ENCODE results near the gene PTPRG.

The PTPRG gene

DNA sequence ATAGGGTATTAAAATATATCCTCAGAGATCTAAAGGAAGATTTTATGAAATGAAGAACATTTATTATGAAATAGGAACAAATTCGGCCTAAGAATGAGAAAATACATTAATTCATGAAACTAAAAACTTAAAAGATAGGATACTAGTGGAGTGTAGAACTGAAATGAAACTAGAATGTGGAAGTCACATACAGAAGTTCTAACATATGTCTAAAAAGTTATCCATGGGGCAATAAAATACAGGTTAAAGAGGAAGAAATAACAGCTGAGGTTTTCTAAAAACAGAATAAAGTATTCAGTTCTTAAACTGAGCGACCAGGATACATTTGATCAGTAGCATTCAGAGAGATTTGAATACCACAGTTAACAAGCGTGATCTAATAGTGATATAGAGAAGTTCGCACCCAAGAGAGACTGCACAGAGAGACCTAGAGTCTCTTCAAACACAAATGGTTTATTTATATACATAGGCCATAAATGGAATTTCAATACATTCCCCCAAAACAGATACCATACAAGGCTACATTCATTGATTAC lies 726.1 kb downstream of the PTPRG start:
- TF ChIP-seq, protein P1, sequence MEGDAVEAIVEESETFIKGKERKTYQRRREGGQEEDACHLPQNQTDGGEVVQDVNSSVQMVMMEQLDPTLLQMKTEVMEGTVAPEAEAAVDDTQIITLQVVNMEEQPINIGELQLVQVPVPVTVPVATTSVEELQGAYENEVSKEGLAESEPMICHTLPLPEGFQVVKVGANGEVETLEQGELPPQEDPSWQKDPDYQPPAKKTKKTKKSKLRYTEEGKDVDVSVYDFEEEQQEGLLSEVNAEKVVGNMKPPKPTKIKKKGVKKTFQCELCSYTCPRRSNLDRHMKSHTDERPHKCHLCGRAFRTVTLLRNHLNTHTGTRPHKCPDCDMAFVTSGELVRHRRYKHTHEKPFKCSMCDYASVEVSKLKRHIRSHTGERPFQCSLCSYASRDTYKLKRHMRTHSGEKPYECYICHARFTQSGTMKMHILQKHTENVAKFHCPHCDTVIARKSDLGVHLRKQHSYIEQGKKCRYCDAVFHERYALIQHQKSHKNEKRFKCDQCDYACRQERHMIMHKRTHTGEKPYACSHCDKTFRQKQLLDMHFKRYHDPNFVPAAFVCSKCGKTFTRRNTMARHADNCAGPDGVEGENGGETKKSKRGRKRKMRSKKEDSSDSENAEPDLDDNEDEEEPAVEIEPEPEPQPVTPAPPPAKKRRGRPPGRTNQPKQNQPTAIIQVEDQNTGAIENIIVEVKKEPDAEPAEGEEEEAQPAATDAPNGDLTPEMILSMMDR (IDR thresholded peaks at IDR 0.05; ENCODE audit: low read depth, low read length): no peak
- no peak for TF ChIP-seq EZH2phosphoT487 (IDR thresholded peaks at IDR 0.05; ENCODE audit: low read depth)
- peak overlapping the region; percentile 61 for H3K4me2 ChIP-seq (ENCODE audit: low read length)

DNA sequence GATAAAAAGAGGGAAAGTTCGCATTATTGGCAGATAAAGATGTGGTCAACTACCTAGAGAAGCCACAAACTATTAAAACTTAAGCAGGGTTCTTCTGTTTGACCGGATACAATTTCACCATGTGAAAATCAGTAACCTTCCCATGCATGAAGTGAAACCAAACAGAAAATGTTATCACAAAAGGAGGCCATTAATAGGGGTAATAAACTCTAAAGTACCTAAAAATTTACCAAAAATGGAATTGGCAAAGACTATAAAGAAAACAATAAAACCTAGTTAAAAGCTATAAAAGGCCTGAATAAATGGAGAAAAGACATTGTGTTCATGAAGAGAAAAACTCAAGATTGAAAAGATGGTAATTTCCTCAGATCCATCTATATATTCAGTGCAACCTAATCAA lies 728.6 kb downstream of the PTPRG start:
- no peaks in the 10 kb centered on the region for H3K9me3 ChIP-seq (ENCODE audit: insufficient read depth, low read length)
- H4K20me1 ChIP-seq (ENCODE audit: insufficient read depth, low read length): no peaks in the 10 kb centered on the region
- H3K27me3 ChIP-seq (ENCODE audit: low read depth, low read length): no peaks in the 10 kb centered on the region
- H3K4me1 ChIP-seq (ENCODE audit: low read length): peaks cover 29% of the 10 kb centered on the region
- H3K27ac ChIP-seq (ENCODE audit: low read length): no peak overlapping the region
- TF ChIP-seq, protein P1 (IDR thresholded peaks at IDR 0.05; ENCODE audit: low read depth, low read length): no peak
- no peak for TF ChIP-seq EZH2phosphoT487 (IDR thresholded peaks at IDR 0.05; ENCODE audit: low read depth)
- no peak overlapping the region for H3K4me2 ChIP-seq (ENCODE audit: low read length)
- no peak overlapping the region for H3K9ac ChIP-seq (ENCODE audit: low read length)
- H3K36me3 ChIP-seq (replicated peaks; ENCODE audit: low read depth, low read length): peaks cover 4% of the 10 kb centered on the region
- H2AFZ ChIP-seq (ENCODE audit: low read depth, low read length): no peak overlapping the region
- H3K79me2 ChIP-seq (ENCODE audit: low read length): no peaks in the 10 kb centered on the region
- H3K4me3 ChIP-seq (ENCODE audit: low read length): no peak overlapping the region

More for the DNA sequence above, 726.1 kb downstream of the PTPRG start:
- Histone ChIP-seq H2AFZ (ENCODE audit: low read depth, low read length) (no peak overlapping the region), H3K4me3 (ENCODE audit: low read length) (peak overlapping the region; percentile 30), H3K36me3 (replicated peaks; ENCODE audit: low read depth, low read length) (peaks cover 4% of the 10 kb centered on the region), H3K9me3 (ENCODE audit: insufficient read depth, low read length) (no peaks in the 10 kb centered on the region), H3K9ac (ENCODE audit: low read length) (peak overlapping the region; percentile 14; the same call in 1 of the 2 replicates), H3K27ac (ENCODE audit: low read length) (peak overlapping the region; percentile 73), H3K27me3 (ENCODE audit: low read depth, low read length) (no peaks in the 10 kb centered on the region), H3K79me2 (ENCODE audit: low read length) (no peaks in the 10 kb centered on the region), H4K20me1 (ENCODE audit: insufficient read depth, low read length) (no peaks in the 10 kb centered on the region), H3K4me1 (ENCODE audit: low read length) (peaks cover 41% of the 10 kb centered on the region)

DNA sequence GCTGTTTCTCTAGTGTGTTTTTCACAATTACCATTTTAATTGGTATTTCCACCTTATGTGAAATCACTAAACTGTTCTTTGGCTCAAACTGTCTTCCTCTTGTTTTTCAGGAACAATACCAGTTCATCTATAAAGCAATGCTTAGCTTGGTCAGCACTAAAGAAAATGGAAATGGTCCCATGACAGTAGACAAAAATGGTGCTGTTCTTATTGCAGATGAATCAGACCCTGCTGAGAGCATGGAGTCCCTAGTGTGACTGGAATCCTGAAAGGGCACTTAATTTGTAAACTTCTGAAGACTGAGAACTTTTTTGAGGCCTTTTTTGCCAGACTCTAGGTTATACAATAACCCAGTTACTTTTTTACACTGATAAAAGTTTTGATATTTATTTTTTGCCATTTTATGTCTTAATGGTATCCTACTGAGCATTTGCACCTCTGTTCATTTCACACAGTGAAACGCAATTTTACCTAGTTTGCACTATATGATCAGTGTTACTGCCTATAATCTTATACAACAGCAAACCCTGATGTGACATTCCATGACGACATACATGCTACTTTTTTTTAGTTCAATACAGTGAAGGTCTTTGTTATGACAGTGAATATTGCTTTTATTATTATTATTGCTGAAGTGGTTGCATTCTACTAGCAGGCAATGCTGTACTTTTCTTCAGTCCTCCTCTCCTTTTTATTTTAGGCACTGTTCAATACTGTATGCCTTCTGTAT lies 731.8 kb downstream of the PTPRG start:
- Histone ChIP-seq H3K9me3 (ENCODE audit: insufficient read depth, low read length) (no peaks in the 10 kb centered on the region), H2AFZ (ENCODE audit: low read depth, low read length) (no peak overlapping the region), H3K4me2 (ENCODE audit: low read length) (no peak overlapping the region), H4K20me1 (ENCODE audit: insufficient read depth, low read length) (no peaks in the 10 kb centered on the region), H3K4me3 (ENCODE audit: low read length) (no peak overlapping the region), H3K27ac (ENCODE audit: low read length) (no peak overlapping the region), H3K79me2 (ENCODE audit: low read length) (no peaks in the 10 kb centered on the region), H3K4me1 (ENCODE audit: low read length) (peaks cover 1% of the 10 kb centered on the region), H3K9ac (ENCODE audit: low read length) (no peak overlapping the region), H3K36me3 (replicated peaks; ENCODE audit: low read depth, low read length) (peaks cover 2% of the 10 kb centered on the region), H3K27me3 (ENCODE audit: low read depth, low read length) (no peaks in the 10 kb centered on the region)
- TF ChIP-seq EZH2phosphoT487 (IDR thresholded peaks at IDR 0.05; ENCODE audit: low read depth): no peak
- TF ChIP-seq, protein P1 (IDR thresholded peaks at IDR 0.05; ENCODE audit: low read depth, low read length): no peak

DNA sequence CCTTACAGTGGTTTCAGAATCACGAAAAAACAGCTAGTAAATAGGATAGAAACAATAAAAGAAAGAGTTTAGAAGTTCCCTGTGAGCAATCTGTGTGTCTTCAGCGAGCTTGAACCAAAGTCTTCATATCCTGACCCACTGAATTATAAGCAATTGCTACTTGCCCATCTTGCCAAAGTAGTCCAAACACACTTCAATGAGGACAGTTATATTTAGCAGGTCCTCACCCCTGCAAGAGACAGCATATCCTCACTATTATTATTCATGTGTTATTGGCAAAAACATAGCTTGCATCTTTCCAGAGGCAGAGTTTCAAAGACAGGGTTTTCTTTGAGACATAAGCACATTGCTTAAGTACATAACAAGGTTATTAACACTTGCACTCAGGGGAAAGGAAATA lies 734.2 kb downstream of the PTPRG start:
- H3K4me1 ChIP-seq (ENCODE audit: low read length): no peaks in the 10 kb centered on the region
- H4K20me1 ChIP-seq (ENCODE audit: insufficient read depth, low read length): no peaks in the 10 kb centered on the region
- TF ChIP-seq, protein P1 (IDR thresholded peaks at IDR 0.05; ENCODE audit: low read depth, low read length): no peak
- TF ChIP-seq EZH2phosphoT487 (IDR thresholded peaks at IDR 0.05; ENCODE audit: low read depth): no peak
- H3K4me2 ChIP-seq (ENCODE audit: low read length): no peak overlapping the region
- no peak overlapping the region for H3K4me3 ChIP-seq (ENCODE audit: low read length)
- H3K79me2 ChIP-seq (ENCODE audit: low read length): no peaks in the 10 kb centered on the region
- H3K27ac ChIP-seq (ENCODE audit: low read length): no peak overlapping the region
- H3K36me3 ChIP-seq (replicated peaks; ENCODE audit: low read depth, low read length): peaks cover 2% of the 10 kb centered on the region
- H3K9me3 ChIP-seq (ENCODE audit: insufficient read depth, low read length): no peaks in the 10 kb centered on the region
- H2AFZ ChIP-seq (ENCODE audit: low read depth, low read length): no peak overlapping the region
- H3K9ac ChIP-seq (ENCODE audit: low read length): no peak overlapping the region
- H3K27me3 ChIP-seq (ENCODE audit: low read depth, low read length): no peaks in the 10 kb centered on the region

All from OCI-LY3 (cell line).